Measurements from ENCODE around the gene S100A7.

S100A7 gene

DNA sequence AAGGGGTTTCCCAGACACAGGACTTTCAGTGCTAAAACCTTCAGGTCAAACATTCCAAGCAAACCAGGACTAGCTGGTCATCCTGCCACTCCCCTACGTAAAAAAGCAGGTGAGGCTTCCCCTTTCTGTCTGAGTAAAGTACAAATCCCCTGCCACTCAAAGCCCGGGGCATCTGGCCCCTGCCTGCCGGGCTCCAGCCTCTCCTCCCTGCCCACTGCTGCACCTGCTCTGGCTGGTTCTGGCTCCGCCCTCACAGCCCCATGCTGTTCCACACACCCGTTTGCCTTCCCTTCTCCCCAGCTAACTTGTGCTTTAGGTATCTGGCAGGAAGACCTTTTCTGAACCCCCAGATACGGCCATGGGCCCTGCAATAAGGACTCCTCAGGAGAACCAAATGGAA, 23.3 kb upstream of the S100A7 start:
- no peaks in the 10 kb centered on the region for H3K27me3 ChIP-seq (replicated peaks)
- H3K36me3 ChIP-seq (replicated peaks): no peaks in the 10 kb centered on the region
- no peak overlapping the region for H3K27ac ChIP-seq
- DNase-seq: no peak
- TF ChIP-seq, protein P1, sequence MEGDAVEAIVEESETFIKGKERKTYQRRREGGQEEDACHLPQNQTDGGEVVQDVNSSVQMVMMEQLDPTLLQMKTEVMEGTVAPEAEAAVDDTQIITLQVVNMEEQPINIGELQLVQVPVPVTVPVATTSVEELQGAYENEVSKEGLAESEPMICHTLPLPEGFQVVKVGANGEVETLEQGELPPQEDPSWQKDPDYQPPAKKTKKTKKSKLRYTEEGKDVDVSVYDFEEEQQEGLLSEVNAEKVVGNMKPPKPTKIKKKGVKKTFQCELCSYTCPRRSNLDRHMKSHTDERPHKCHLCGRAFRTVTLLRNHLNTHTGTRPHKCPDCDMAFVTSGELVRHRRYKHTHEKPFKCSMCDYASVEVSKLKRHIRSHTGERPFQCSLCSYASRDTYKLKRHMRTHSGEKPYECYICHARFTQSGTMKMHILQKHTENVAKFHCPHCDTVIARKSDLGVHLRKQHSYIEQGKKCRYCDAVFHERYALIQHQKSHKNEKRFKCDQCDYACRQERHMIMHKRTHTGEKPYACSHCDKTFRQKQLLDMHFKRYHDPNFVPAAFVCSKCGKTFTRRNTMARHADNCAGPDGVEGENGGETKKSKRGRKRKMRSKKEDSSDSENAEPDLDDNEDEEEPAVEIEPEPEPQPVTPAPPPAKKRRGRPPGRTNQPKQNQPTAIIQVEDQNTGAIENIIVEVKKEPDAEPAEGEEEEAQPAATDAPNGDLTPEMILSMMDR (IDR thresholded peaks at IDR 0.05; ENCODE audit: low read depth, low read length, missing control alignments): no peak
- in situ Hi-C loops (cut with HindIII; ENCODE audit: low pct_ligation_motif_present, low sequenced_read_pairs): loop anchor here (25.0 kb wide), 1 partner anchor 121 kb away; the partner anchor contains the start of gene S100A9
- no peak overlapping the region for H3K4me3 ChIP-seq (ENCODE audit: low read depth, low read length)

DNA sequence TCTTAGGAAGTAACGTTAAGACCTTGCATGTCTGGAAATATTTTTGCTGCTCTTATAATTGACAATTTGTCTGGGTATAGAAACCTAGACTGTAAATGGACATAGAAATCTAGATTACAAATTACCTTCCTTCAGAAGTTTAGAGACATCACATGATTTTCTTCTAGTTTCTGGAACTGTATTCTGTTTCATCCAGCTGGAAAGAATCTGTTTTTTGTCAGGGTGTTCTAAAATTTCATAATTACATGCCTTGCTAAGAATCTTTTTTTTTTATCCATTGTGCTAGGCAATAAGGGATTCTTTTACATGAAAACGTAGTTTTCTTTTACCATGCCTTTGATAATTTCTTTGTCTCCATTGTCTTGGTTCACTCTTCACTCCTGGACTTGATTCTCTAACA, 20.7 kb upstream of the S100A7 start:
- Histone ChIP-seq H3K36me3 (replicated peaks) (no peaks in the 10 kb centered on the region), H3K4me3 (ENCODE audit: low read depth, low read length) (no peak overlapping the region), H3K27ac (no peak overlapping the region), H3K27me3 (replicated peaks) (no peaks in the 10 kb centered on the region)
- no peak for DNase-seq
- TF ChIP-seq, protein P1 (IDR thresholded peaks at IDR 0.05; ENCODE audit: low read depth, low read length, missing control alignments): no peak
- in situ Hi-C loops (cut with HindIII; ENCODE audit: low pct_ligation_motif_present, low sequenced_read_pairs): loop anchor here (25.0 kb wide), 1 partner anchor 119 kb away; the partner anchor contains the start of gene S100A9

DNA sequence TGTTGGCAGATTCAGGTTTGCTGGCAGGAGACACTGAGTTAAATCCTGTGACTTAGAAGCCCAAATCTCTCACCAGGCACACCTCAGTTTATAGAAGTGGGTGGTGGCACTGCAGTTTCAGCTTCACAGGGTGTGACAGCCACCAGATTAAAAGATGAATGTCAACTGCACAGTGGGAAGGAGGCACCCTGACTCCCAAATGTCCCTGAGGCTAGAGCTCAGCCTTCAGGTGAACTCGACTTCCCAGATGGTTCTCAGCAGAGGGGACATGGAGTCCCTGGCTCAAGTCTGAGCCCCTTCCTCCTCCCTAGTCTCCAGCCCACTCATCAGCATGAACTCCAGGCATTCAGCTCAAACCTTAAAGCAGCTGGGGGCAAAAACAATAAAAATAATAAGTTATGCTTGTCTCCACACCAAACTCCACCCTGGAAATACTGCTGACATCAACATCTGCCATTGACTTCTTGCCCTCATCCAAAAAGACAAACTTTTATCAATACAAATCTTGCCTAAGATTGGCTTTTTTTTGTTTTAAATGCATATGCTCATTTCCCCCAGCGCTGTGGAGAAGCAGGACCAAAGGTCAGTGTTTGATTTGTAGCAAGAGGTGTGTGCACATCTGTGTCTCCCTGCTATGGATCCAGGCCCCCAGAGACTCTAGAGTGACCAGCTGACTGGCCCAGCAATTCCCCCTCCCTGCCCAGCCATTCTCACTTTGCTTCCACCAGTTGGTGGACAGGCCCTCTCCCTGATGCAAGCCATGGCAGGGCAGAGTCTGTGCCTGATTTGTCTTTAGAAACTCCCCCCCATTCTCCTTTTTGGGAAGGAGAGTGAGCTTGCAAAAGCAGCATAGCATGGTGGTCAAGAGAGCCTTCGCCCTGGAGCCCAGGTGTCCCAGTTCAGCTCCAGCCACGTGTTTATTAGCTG, 18.5 kb upstream of the S100A7 start:
- Histone ChIP-seq H3K27ac (no peak overlapping the region), H3K36me3 (replicated peaks) (no peaks in the 10 kb centered on the region), H3K27me3 (replicated peaks) (no peaks in the 10 kb centered on the region), H3K4me3 (ENCODE audit: low read depth, low read length) (no peak overlapping the region)
- TF ChIP-seq, protein P1 (IDR thresholded peaks at IDR 0.05; ENCODE audit: low read depth, low read length, missing control alignments): no peak
- no peak for DNase-seq
- in situ Hi-C loops (cut with HindIII; ENCODE audit: low pct_ligation_motif_present, low sequenced_read_pairs): loop anchor here (25.0 kb wide), 1 partner anchor 117 kb away; the partner anchor contains the start of gene S100A9

DNA sequence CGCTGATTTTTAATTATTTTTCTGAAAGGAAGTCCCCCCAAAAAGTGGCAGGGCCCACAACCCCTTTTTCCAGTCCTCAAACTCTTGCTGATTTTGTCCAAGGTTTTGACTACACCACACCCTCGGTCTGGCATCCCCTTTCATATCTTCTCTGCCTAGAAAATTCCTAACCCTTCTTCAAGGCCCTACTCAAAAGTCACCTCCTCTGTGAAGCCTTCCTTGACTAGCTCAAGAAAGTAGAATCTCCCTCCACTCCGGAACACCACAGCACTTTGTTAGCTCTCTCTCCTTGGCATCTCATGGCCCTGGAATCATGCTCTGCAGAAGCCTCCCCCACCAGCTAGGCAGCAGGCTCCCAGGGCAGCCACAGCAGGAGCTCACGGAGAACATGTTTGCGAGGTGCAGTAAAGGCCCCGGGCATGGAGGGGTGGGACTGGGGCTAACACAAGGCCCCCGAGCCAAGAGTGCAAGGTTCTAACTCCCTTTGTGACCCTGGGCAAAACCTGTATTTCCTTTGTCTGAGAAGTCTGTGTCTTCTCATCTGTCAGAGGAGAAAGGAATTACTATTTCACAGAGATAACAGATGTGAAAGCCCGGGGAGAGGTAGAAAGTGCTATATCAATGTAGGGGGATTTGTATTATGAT, 17.7 kb upstream of the S100A7 start:
- in situ Hi-C loops (cut with HindIII; ENCODE audit: low pct_ligation_motif_present, low sequenced_read_pairs): loop anchor here (25.0 kb wide), 1 partner anchor 116 kb away; the partner anchor contains the start of gene S100A9
- TF ChIP-seq, protein P1 (IDR thresholded peaks at IDR 0.05; ENCODE audit: low read depth, low read length, missing control alignments): no peak
- no peak overlapping the region for H3K4me3 ChIP-seq (ENCODE audit: low read depth, low read length)
- no peak overlapping the region for H3K27ac ChIP-seq
- no peaks in the 10 kb centered on the region for H3K36me3 ChIP-seq (replicated peaks)
- DNase-seq: no peak
- H3K27me3 ChIP-seq (replicated peaks): no peaks in the 10 kb centered on the region

DNA sequence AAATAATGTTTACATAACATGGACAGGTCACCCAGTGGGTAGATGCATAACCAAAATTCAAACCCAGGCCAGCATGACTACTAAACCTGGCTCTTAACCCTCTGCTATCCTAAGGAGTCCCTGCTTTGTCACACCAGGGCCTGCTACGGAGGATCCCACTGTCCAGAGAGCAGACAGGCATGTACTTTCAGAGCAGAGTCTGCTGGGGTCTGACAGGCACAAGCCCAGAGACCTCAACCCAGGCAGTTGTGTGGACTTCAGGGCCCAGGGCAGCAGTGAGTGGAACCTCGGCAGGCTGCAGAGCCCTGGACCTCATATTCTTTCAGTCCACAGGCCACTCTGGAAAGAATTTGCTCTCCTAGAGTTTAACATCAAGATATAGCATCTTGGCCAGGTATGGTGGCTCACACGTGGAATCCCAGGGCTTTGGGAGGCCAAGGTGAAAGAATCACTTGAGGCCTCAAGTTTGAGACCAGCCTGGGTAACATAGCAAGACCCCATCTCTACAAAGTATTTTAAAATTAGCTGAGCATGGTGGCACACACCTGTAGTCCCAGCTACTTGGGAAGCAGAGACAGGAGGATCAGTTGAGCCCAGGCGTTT, 16.1 kb upstream of the S100A7 start:
- no peaks in the 10 kb centered on the region for H3K36me3 ChIP-seq (replicated peaks)
- no peak overlapping the region for H3K4me3 ChIP-seq (ENCODE audit: low read depth, low read length)
- in situ Hi-C loops (cut with HindIII; ENCODE audit: low pct_ligation_motif_present, low sequenced_read_pairs): loop anchor here (25.0 kb wide), 1 partner anchor 114 kb away; the partner anchor contains the start of gene S100A9
- H3K27me3 ChIP-seq (replicated peaks): no peaks in the 10 kb centered on the region
- no peak for DNase-seq
- TF ChIP-seq, protein P1 (IDR thresholded peaks at IDR 0.05; ENCODE audit: low read depth, low read length, missing control alignments): no peak
- H3K27ac ChIP-seq: no peak overlapping the region
